Parietal lobe (tissue), 2 donors: Measurements from ENCODE around the gene ZNF155. TPM values are rescaled to one million over a fixed set of nuclear protein-coding genes. Genes with fewer than 3 reads are reported as not detected.

Experiments used
- small RNA-seq: library from RNA; depleted of rRNA; stranded (forward); fragments of <200 nt; gene quantifications from one replicate; pipeline ENCODE3, GENCODE V24; 2014; ENCODE audit warnings: low replicate concordance
- total RNA-seq: library from RNA; depleted of rRNA; stranded (reverse); fragments of >200 nt; gene quantifications from one replicate; pipeline ENCODE4 v1.2.3, GENCODE V29; 2014

ZNF155 gene
- total RNA-seq = 20.7 TPM

GRCh38 chr19:43983912-43984686 lies at the start of gene ZNF155:
TSS of gene ZNF155 (plus strand) at chr19:43984188. CDS start at chr19:43988544, 4,356 bp downstream.

GRCh38 chr19:43934985-43935708 lies 48.8 kb upstream of the ZNF155 start, which contains the start of gene ZNF45:
TSS of gene ZNF45 (minus strand) at chr19:43935282. CDS start at chr19:43922185, 13,097 bp downstream.

GRCh38 chr19:43950834-43951645 lies 32.9 kb upstream of the ZNF155 start, which contains the start of gene ZNF221:
TSS of gene ZNF221 (plus strand) at chr19:43951228. CDS start at chr19:43962727, 11,499 bp downstream.

GRCh38 chr19:44002566-44003460 lies 18.8 kb downstream of the ZNF155 start, which contains the start of gene ZNF230:
TSS of gene ZNF230 (plus strand) at chr19:44002957. CDS start at chr19:44007079, 4,122 bp downstream.

GRCh38 chr19:44025217-44025936 lies 41.4 kb downstream of the ZNF155 start, which contains the start of gene ZNF222:
TSS of gene ZNF222 (plus strand) at chr19:44025379. CDS start at chr19:44025437, 58 bp downstream.

Small RNA genes within 50 kb of the gene (small RNA-seq; reads per million reads assigned to genes)
- not detected for gene AC006213.5

Other genes starting within 250 kb of the ZNF155 start
- gene SMG9, start 229.2 kb upstream of the ZNF155 start, total RNA-seq = 18.5 TPM
- gene KCNN4, start 203.2 kb upstream of the ZNF155 start, total RNA-seq = not detected
- gene LYPD5, start 181.7 kb upstream of the ZNF155 start, total RNA-seq = 4.7 TPM
- 71.1 TPM for gene ZNF283, start 156.9 kb upstream of the ZNF155 start, total RNA-seq
- gene ZNF404, start 100.2 kb upstream of the ZNF155 start, total RNA-seq = 8.8 TPM
- gene ZNF45, start 48.9 kb upstream of the ZNF155 start, total RNA-seq = 36.6 TPM
- gene ZNF221, start 33.0 kb upstream of the ZNF155 start, total RNA-seq = 41.0 TPM
- 8.8 TPM for gene ZNF230, start 18.8 kb downstream of the ZNF155 start, total RNA-seq
- 14.7 TPM for gene ZNF222, start 41.2 kb downstream of the ZNF155 start, total RNA-seq
- gene ZNF223, start 67.8 kb downstream of the ZNF155 start, total RNA-seq = 15.3 TPM
- gene ZNF284, start 88.0 kb downstream of the ZNF155 start, total RNA-seq = 10.3 TPM
- gene ZNF224, start 110.2 kb downstream of the ZNF155 start, total RNA-seq = 61.3 TPM
- gene ZNF225, start 129.2 kb downstream of the ZNF155 start, total RNA-seq = 15.0 TPM
- 39.8 TPM for gene ZNF234, start 157.4 kb downstream of the ZNF155 start, total RNA-seq
- gene ZNF226, start 180.9 kb downstream of the ZNF155 start, total RNA-seq = 96.7 TPM
- 62.0 TPM for gene ZNF227, start 228.3 kb downstream of the ZNF155 start, total RNA-seq